Tibial nerve (tissue), 4 donors: Measurements from ENCODE around the gene MRPL44. TPM values are rescaled to one million over a fixed set of nuclear protein-coding genes. Genes with fewer than 3 reads are reported as not detected.

Experiments
- DNase-seq, 2 donors: peaks; one replicate each; pipeline ENCODE4 v3.0.0-alpha.2; 2019; ENCODE audit warnings: low spot score in 2 of 2
- H3K27ac ChIP-seq, 4 donors: fragments of 200-600 bp; sonication (generic) in 3 of 4; one replicate each; pipeline ENCODE4 v1.5.1; 2017 to 2019; ENCODE audit warnings: mild to moderate bottlenecking in 1 of 4
- H3K27me3 ChIP-seq, 2 donors: fragments of 200-600 bp; sonication (generic) in 1 of 2; one replicate each; pipeline versions ENCODE4 v1.5.1 to v1.6.0; 2017 to 2019
- H3K36me3 ChIP-seq, 3 donors: fragments of 200-600 bp; sonication (generic); one replicate each; pipeline ENCODE4 v1.5.1; 2018 to 2019
- H3K4me1 ChIP-seq, 4 donors: fragments of 200-600 bp; sonication (generic) in 3 of 4; one replicate each; pipeline ENCODE4 v1.5.1; 2017 to 2019
- H3K4me3 ChIP-seq, 4 donors: fragments of 200-600 bp; sonication (generic) in 3 of 4; one replicate each; pipeline ENCODE4 v1.5.1; 2017 to 2019; ENCODE audit warnings: mild to moderate bottlenecking in 1 of 4, moderate library complexity in 1 of 4
- H3K9me3 ChIP-seq, 4 donors: fragments of 200-600 bp; sonication (generic) in 3 of 4; one replicate each; pipeline ENCODE4 v1.5.1; 2017 to 2019
- EP300 ChIP-seq, 2 donors: sonication (generic); formaldehyde crosslinking; IDR thresholded peaks; one replicate each; pipeline ENCODE4 v1.6.1; 2017; ENCODE audit warnings: antibody characterized with exemption in 2 of 2, mild to moderate bottlenecking in 1 of 2
- POLR2A ChIP-seq, 2 donors: fragments of 450-650 bp; IDR thresholded peaks; one replicate each; pipeline ENCODE4 v1.6.1; 2017; ENCODE audit warnings: antibody characterized with exemption in 2 of 2, mild to moderate bottlenecking in 2 of 2, moderate library complexity in 2 of 2
- WGBS, 2 donors: methylation state at CpG; one replicate each; pipeline ENCODE4 v1.1.5; 2018; 5-methylcytosine and 5-hydroxymethylcytosine counted together
- total RNA-seq, 4 donors: library from RNA; depleted of rRNA; stranded (reverse); fragments of >200 nt; gene quantifications; one replicate each; pipeline ENCODE4 v1.1.0, GENCODE V29; 2016
- TF ChIP-seq, protein P1 (sequence below), 5 experiments: fragments of 200-600 bp in 3 of 5; fragments of 450-650 bp in 2 of 5; sonication (generic) in 3 of 5; IDR thresholded peaks; one replicate each; pipeline ENCODE4 v1.5.1; 2016 to 2019; ENCODE audit warnings: antibody characterized with exemption in 5 of 5, mild to moderate bottlenecking in 3 of 5, moderate library complexity in 2 of 5

Gene MRPL44
- total RNA-seq, 4 donors from 2014 or later: 17.7 to 27.3 (median 20.2) TPM

DNA sequence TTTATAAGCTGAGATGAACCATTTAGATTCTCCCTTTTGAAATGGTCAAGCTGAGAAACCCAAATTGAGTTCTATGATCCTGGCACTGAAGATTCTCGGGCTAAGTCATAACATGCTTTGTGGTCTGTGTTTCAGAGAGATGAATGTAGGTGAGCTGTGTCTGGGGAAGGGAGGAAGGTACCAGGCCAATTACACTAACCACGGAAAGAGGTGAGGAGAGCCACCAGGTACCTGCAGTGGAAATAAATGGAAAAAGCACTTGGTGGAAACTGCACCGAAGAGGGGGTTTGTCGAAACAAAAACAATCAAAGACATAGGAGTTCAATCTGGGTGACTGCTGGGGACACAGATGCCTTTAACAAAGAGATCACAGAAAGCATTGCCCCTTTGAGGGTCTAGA, 963 bp upstream of the MRPL44 start:
- no peak for DNase-seq
- Histone ChIP-seq H3K9me3 (no peaks in the 10 kb centered on the region), H3K4me3 (peak overlapping the region in 1 of 4 donors; percentile 77), H3K36me3 (peaks cover 0 to 11% (median 0%) of the 10 kb centered on the region in 3 donors), H3K27ac (peak overlapping the region; percentile 77 to 95 (median 86)), H3K27me3 (no peaks in the 10 kb centered on the region), H3K4me1 (peaks cover 5 to 41% (median 37%) of the 10 kb centered on the region in 4 donors)
- TF ChIP-seq, protein P1, sequence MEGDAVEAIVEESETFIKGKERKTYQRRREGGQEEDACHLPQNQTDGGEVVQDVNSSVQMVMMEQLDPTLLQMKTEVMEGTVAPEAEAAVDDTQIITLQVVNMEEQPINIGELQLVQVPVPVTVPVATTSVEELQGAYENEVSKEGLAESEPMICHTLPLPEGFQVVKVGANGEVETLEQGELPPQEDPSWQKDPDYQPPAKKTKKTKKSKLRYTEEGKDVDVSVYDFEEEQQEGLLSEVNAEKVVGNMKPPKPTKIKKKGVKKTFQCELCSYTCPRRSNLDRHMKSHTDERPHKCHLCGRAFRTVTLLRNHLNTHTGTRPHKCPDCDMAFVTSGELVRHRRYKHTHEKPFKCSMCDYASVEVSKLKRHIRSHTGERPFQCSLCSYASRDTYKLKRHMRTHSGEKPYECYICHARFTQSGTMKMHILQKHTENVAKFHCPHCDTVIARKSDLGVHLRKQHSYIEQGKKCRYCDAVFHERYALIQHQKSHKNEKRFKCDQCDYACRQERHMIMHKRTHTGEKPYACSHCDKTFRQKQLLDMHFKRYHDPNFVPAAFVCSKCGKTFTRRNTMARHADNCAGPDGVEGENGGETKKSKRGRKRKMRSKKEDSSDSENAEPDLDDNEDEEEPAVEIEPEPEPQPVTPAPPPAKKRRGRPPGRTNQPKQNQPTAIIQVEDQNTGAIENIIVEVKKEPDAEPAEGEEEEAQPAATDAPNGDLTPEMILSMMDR (IDR thresholded peaks at IDR 0.05): no peak
- TF ChIP-seq EP300 (IDR thresholded peaks at IDR 0.05) (no peak), POLR2A (IDR thresholded peaks at IDR 0.05) (no peak)
- 48 to 50% methylated on average over 4 of the region's 4 CpGs for WGBS, 2 donors

DNA sequence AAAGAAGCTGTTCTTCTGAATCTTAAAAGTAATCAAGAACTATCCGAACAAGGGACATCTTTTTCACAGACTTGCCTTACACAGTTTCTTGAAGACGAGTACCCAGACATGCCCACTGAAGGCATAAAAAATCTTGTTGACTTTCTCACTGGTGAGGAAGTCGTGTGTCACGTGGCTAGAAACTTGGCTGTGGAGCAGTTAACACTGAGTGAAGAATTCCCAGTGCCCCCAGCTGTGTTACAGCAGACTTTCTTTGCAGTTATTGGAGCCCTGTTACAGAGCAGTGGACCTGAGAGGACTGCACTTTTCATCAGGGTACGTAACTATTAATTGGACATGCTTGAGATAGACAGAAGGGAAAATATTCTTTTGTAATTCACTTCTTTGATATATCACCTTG, 2.4 kb downstream of the MRPL44 start:
- peak overlapping the region in 1 of 4 donors; percentile 0 for H3K4me3 ChIP-seq

DNA sequence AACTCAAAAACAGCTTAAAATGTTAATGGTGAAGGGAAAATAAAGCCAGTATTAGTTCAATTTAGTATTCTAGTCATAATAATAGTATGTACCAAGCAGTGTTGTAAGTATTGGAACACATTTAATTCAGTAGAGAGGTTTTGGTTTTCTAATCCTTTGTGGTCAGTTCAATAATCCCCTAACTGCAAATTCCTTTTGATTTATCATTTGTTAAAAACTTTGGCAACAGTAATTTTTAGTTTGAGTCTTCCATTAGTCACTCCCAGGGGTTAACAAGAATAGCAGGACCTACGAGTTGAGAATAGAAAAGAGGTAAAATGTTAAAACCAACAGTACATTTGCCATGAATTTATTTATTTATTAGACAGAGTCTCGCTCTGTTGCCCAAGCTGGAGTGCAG, 10.7 kb downstream of the MRPL44 start:
- Histone ChIP-seq H3K9me3 (no peaks in the 10 kb centered on the region), H3K27me3 (no peaks in the 10 kb centered on the region), H3K4me1 (peaks cover 0 to 28% (median 2%) of the 10 kb centered on the region in 4 donors), H3K4me3 (no peak overlapping the region), H3K27ac (no peak overlapping the region), H3K36me3 (peaks cover 0 to 44% (median 4%) of the 10 kb centered on the region in 3 donors)
- DNase-seq: no peak
- TF ChIP-seq, protein P1 (IDR thresholded peaks at IDR 0.05): no peak
- TF ChIP-seq EP300 (IDR thresholded peaks at IDR 0.05) (no peak), POLR2A (IDR thresholded peaks at IDR 0.05) (no peak)
- WGBS, 2 donors: 72 to 76% methylated on average over 2 of the region's 2 CpGs

More for the DNA sequence above, 2.4 kb downstream of the MRPL44 start:
- DNase-seq: peak in 1 of 2 donors; percentile 53
- Histone ChIP-seq H3K36me3 (peaks cover 0 to 18% (median 0%) of the 10 kb centered on the region in 3 donors), H3K4me1 (peaks cover 8 to 73% (median 49%) of the 10 kb centered on the region in 4 donors), H3K27ac (peak overlapping the region in 2 of 4 donors; percentile 3 to 31), H3K27me3 (no peaks in the 10 kb centered on the region), H3K9me3 (no peaks in the 10 kb centered on the region)
- 24 to 31% methylated on average over 5 of the region's 5 CpGs for WGBS, 2 donors
- TF ChIP-seq, protein P1 (IDR thresholded peaks at IDR 0.05): no peak

DNA sequence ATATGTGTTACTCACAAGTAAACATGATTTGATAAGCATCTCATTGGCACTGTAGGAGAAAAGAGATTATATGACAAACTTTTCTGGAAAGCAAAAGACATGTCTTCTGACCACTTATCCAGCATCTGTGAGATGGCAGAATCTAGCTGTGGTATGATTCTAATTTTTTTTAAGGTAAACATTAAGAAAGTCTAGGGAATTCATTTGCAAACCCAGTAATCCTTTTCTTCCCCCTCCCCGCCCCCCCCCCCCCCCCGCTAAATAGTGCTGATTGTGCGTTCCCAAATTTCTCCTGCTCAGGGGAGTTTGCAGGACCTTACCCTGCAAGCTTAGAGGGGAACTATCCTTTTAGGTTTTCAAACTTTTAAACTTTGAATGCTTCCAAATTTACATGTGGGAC, 12.1 kb downstream of the MRPL44 start:
- Histone ChIP-seq H3K4me3 (no peak overlapping the region), H3K9me3 (no peaks in the 10 kb centered on the region), H3K27me3 (no peaks in the 10 kb centered on the region), H3K27ac (no peak overlapping the region), H3K4me1 (peaks cover 0 to 15% (median 0%) of the 10 kb centered on the region in 4 donors), H3K36me3 (peaks cover 0 to 40% (median 4%) of the 10 kb centered on the region in 3 donors)
- no peak for DNase-seq
- no peak for TF ChIP-seq EP300 (IDR thresholded peaks at IDR 0.05)
- TF ChIP-seq POLR2A (IDR thresholded peaks at IDR 0.05): no peak
- TF ChIP-seq, protein P1 (IDR thresholded peaks at IDR 0.05): no peak
- WGBS, 2 donors: 36 to 55% methylated on average over 3 of the region's 3 CpGs

DNA sequence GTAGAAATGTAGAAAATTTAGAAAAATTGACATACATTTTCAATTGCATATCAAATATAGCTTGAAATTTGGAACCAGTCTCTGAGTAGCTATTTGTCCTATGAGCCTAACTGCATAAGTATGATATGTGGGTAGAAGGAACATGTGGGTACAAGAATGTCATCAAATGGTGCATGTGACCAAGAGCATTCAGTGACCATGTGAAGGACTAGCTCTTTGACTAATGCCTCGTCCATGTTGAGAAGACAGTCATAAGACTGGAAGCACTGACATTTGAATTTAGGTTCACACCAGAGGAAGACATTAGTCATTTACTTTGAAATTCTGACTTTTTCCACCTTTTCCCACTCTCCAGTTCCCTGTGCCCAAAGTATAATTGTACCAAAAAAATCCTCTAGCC, 12.6 kb downstream of the MRPL44 start:
- no peaks in the 10 kb centered on the region for H3K27me3 ChIP-seq
- DNase-seq: no peak
- 44 to 48% methylated on average over 1 of the region's 1 CpG for WGBS, 2 donors
- no peak overlapping the region for H3K4me3 ChIP-seq
- H3K9me3 ChIP-seq: no peaks in the 10 kb centered on the region
- H3K4me1 ChIP-seq: peaks cover 0 to 12% (median 0%) of the 10 kb centered on the region in 4 donors
- peak overlapping the region in 1 of 4 donors; percentile 32 for H3K27ac ChIP-seq
- TF ChIP-seq EP300 (IDR thresholded peaks at IDR 0.05) (no peak), POLR2A (IDR thresholded peaks at IDR 0.05) (no peak)
- TF ChIP-seq, protein P1 (IDR thresholded peaks at IDR 0.05): no peak
- H3K36me3 ChIP-seq: peaks cover 0 to 35% (median 4%) of the 10 kb centered on the region in 3 donors
